GM12892 (cell line): ENCODE results near the gene SLC6A17.

Experiments
- POLR2A ChIP-seq: IDR thresholded peaks from 2 replicates; pipeline ENCODE4 v1.6.1; 2011; ENCODE audit warnings: low read depth, low read length, control low read depth
- POLR2AphosphoS5 ChIP-seq: IDR thresholded peaks from 2 replicates; pipeline ENCODE4 v1.6.1; 2011; ENCODE audit warnings: low read depth, low read length, control low read depth
- TAF1 ChIP-seq: IDR thresholded peaks from 2 replicates; pipeline ENCODE4 v1.6.1; 2011; ENCODE audit warnings: low read depth, mild to moderate bottlenecking, control low read depth, low read length, borderline replicate concordance

GRCh38 chr1:110111081-110111480 is 39.2 kb upstream of the SLC6A17 start:
- TF ChIP-seq POLR2A (no peak), POLR2AphosphoS5 (no peak), TAF1 (no peak)
